Endothelial cell of umbilical vein (primary cell): Measurements from ENCODE around the gene GFPT1.

Experiments
- EZH2 ChIP-seq: IDR thresholded peaks from 2 replicates; pipeline ENCODE4 v1.6.1; 2012; ENCODE audit warnings: borderline replicate concordance, low read depth, mild to moderate bottlenecking, moderate library complexity, low read length, inconsistent platforms; ENCODE audit not compliant: severe bottlenecking
- FOS ChIP-seq: IDR thresholded peaks from 2 replicates; pipeline ENCODE4 v1.6.1; 2011; ENCODE audit warnings: mild to moderate bottlenecking, low read length, moderate library complexity, borderline replicate concordance; ENCODE audit not compliant: insufficient read depth
- JUN ChIP-seq: IDR thresholded peaks from 2 replicates; pipeline ENCODE4 v1.6.1; 2011; ENCODE audit warnings: borderline replicate concordance, low read depth; ENCODE audit not compliant: insufficient read length, insufficient read depth
- MYC ChIP-seq: IDR thresholded peaks from one replicate; pipeline ENCODE4 v1.6.1; 2011; ENCODE audit warnings: mild to moderate bottlenecking, low read depth, low read length
- POLR2A ChIP-seq: IDR thresholded peaks from 2 replicates; pipeline ENCODE4 v1.6.1; 2012; ENCODE audit warnings: low read depth, mild to moderate bottlenecking, control low read depth, low read length
- POLR2AphosphoS5 ChIP-seq: IDR thresholded peaks from 2 replicates; pipeline ENCODE4 v1.6.1; 2012; ENCODE audit warnings: low read depth, mild to moderate bottlenecking, control low read depth, low read length, moderate library complexity; ENCODE audit not compliant: insufficient read depth
- TF ChIP-seq, protein P1 (sequence below), 2 donors: IDR thresholded peaks; 1 replicate in 1 of 2; 2 replicates in 1 of 2; pipeline ENCODE4 v1.5.1; 2011; ENCODE audit warnings: low read length in 2 of 2, mild to moderate bottlenecking in 2 of 2, moderate library complexity in 2 of 2, control low read depth in 1 of 2, inconsistent platforms in 1 of 2, low read depth in 1 of 2; ENCODE audit not compliant: insufficient read depth in 1 of 2; ENCODE audit errors: extremely low read depth in 1 of 2
- TF ChIP-seq, protein P2 (sequence below): IDR thresholded peaks from 2 replicates; pipeline ENCODE4 v1.6.1; 2011; ENCODE audit not compliant: insufficient read depth, insufficient read length

DNA sequence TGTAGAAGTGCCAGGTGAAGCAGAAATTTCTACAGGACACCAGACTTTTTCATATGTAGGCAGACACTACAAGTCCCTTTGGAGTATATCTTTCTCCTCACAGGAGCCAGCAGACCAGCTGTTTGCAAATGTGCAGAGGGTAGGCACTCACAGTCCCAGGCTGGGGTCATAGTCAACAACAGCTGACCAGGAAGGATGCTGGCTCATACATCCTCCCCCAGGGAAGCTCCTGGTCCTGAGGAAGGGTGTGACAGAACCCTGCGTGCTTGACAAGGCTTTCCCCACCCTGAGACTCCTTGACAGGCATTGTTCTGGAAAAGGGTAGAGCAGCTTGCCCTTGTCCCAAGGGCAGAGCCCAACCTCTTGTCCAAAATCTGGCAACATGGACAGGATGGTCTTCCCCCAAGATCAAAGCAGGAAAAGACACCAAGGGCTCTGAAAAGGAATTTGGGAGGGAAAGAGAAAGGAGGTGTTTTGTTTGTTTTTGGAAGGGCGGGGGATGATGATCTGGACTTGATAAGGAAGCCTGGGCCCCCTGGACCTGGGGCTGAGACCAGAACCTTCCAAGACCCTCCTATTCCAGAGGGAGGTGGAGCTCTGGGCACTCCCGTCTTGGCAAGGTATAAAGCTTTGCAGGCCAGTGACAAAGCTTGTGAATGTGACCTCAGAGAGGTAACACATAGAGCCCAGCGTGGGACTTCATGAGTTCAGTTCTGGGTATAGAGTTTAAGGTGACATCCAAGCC is 87.1 kb downstream of the GFPT1 start:
- TF ChIP-seq, protein P1, sequence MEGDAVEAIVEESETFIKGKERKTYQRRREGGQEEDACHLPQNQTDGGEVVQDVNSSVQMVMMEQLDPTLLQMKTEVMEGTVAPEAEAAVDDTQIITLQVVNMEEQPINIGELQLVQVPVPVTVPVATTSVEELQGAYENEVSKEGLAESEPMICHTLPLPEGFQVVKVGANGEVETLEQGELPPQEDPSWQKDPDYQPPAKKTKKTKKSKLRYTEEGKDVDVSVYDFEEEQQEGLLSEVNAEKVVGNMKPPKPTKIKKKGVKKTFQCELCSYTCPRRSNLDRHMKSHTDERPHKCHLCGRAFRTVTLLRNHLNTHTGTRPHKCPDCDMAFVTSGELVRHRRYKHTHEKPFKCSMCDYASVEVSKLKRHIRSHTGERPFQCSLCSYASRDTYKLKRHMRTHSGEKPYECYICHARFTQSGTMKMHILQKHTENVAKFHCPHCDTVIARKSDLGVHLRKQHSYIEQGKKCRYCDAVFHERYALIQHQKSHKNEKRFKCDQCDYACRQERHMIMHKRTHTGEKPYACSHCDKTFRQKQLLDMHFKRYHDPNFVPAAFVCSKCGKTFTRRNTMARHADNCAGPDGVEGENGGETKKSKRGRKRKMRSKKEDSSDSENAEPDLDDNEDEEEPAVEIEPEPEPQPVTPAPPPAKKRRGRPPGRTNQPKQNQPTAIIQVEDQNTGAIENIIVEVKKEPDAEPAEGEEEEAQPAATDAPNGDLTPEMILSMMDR (IDR thresholded peaks at IDR 0.05; ENCODE audit: extremely low read depth in 1 of 2, insufficient read depth in 1 of 2, low read depth in 1 of 2, low read length in 2 of 2): no peak
- TF ChIP-seq POLR2A (peak; percentile 26), EZH2 (no peak), POLR2AphosphoS5 (peak; percentile 98), JUN (peak; percentile 60), FOS (peak; percentile 95), MYC (peak; percentile 54)
- TF ChIP-seq, protein P2, sequence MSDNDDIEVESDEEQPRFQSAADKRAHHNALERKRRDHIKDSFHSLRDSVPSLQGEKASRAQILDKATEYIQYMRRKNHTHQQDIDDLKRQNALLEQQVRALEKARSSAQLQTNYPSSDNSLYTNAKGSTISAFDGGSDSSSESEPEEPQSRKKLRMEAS: no peak
